Activated naive CD8-positive, alpha-beta T cell (primary cell): ENCODE measurements around the gene KCNIP3.
A peak's percentile ranks its signal among the peaks of the same experiment; 100 is the strongest.
"Not testable (repeated sequence)": the region's sequence is repeated elsewhere in the genome, so short reads cannot be mapped to it uniquely, and the experiment has no call there.

Experiments used
- H3K27ac Mint-ChIP-seq: one replicate; pipeline ENCODE4 v1.8.0; 2021; ENCODE audit warnings: mixed read lengths
- H3K27me3 Mint-ChIP-seq: one replicate; pipeline ENCODE4 v1.8.0; 2021; ENCODE audit warnings: mixed read lengths
- H3K36me3 Mint-ChIP-seq: one replicate; pipeline ENCODE4 v1.8.0; 2021; ENCODE audit warnings: mixed read lengths
- H3K4me1 Mint-ChIP-seq: one replicate; pipeline ENCODE4 v1.8.0; 2021; ENCODE audit warnings: low read depth, mixed read lengths
- H3K4me3 Mint-ChIP-seq: one replicate; pipeline ENCODE4 v1.8.0; 2021; ENCODE audit warnings: mild to moderate bottlenecking, mixed read lengths
- H3K9me3 Mint-ChIP-seq: one replicate; pipeline ENCODE4 v1.8.0; 2021; ENCODE audit warnings: low read depth, mixed read lengths

Gene KCNIP3

DNA sequence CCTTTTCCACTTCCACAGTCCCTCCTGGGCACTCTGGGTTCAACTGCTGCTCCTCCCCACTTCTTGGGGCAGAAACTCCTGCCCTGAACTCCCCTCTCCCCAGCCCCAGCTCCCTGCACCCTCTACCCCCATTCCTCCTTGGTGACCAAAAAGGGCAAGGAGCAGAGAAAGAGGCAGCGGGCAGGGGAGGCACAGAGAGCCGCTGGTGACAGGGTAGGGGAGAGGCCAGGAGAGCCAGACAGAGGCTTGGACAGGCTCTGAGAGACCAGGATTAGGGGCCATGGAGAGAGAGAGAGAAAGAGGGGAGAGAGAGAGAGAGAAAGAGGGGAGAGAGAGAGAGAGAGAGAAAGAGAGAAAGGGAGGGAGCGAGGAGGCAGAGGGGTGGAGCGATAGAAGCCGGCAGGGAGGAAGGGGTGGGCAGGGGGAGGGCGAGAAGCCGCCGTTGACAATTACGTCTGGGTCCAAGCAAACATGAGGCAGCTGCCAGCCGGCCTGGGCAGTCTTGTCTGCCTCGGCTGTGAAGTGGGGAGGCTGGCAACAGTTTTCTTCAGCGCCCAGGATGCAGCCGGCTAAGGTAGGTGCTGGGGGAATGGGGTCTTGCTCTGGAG, at the start of gene KCNIP3:
Gene KCNIP3 (plus strand): TSS at position 468 of the 608 bp plus-strand sequence. CDS start 92 bp downstream, at position 560.
- no peak within 1 kb of the TSS for H3K4me3 Mint-ChIP-seq
- no peaks in the 10 kb centered on the region for H3K27me3 Mint-ChIP-seq
- H3K27ac Mint-ChIP-seq: peak within 1 kb of the TSS; percentile 31
- no peaks in the 10 kb centered on the region for H3K4me1 Mint-ChIP-seq
- peaks cover 1% of the 10 kb centered on the region for H3K9me3 Mint-ChIP-seq
- H3K36me3 Mint-ChIP-seq: no peaks in the 10 kb centered on the region

DNA sequence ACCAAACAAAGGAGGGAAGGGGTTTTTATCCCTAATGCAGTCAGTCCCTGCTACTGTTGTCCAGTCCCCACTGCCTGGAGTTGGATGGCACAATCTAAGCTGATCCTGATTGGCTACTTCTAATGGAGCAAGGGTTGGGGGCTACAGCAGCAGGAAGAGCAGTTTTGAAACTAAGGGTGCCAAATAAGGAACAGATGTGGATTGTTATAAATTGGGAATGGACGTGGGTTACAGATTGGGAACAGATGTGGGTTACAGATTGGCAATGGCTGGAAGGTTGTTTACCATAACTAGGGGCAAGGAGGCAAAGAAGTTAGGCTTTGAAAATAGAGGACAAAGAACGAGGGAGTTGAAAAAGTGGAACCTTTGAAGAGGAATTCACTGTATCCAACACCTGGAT, 38.9 kb upstream of the KCNIP3 start:
- Mint-ChIP-seq H3K4me3 (no peak overlapping the region), H3K27ac (no peak overlapping the region), H3K9me3 (peaks cover 11% of the 10 kb centered on the region), H3K4me1 (no peaks in the 10 kb centered on the region), H3K36me3 (peaks cover 6% of the 10 kb centered on the region), H3K27me3 (peaks cover 7% of the 10 kb centered on the region)

DNA sequence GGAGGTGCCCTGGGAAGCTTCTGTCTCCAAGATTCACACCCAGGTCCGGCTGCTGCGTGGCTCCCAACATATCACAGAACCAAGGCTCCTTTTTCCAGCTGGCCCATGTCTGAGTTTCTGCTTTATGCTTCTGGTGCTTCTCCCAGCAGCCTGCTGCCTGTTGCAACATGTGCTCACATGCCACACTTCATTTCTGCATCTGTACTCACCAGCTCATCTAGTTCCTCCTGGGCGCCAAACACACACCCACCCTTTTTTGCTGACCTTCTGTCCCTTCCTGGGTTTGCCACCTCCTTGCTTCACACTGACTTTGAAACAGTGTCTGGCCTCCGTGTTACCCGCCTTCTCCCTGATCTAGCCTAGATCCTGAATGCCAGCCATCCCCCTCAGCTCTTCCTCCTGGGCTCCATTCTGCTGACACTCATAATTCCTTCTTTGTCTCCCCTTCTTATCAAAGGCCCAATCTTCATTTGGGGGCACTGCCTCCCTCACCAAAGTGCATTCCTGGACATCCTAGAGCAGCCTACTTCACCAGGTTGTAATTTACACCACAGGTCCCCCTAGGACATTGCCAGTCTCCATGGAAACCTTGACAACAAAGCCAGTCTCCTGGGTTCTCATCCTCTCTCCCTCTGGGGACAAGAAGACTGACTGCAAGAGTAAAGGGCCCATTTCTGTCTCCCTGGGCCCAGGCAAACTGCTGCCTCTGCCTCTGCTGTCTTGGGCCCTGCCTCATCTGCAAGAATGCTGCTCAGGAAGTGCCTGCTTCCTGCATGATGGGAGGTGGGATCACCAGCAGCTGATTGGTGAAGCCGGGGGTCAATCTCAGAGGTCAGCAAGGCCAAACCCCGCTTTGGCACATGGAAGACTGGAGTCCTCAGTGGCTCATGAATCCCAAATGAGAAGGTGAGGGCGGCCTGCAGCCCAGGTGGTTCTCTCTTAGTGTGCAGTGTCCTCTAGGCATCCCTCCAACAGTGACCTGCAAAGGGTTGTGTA, 36.8 kb upstream of the KCNIP3 start:
- Mint-ChIP-seq H3K27ac (no peak overlapping the region), H3K4me1 (no peaks in the 10 kb centered on the region), H3K4me3 (no peak overlapping the region), H3K27me3 (peaks cover 7% of the 10 kb centered on the region), H3K36me3 (peaks cover 6% of the 10 kb centered on the region), H3K9me3 (peaks cover 11% of the 10 kb centered on the region)

DNA sequence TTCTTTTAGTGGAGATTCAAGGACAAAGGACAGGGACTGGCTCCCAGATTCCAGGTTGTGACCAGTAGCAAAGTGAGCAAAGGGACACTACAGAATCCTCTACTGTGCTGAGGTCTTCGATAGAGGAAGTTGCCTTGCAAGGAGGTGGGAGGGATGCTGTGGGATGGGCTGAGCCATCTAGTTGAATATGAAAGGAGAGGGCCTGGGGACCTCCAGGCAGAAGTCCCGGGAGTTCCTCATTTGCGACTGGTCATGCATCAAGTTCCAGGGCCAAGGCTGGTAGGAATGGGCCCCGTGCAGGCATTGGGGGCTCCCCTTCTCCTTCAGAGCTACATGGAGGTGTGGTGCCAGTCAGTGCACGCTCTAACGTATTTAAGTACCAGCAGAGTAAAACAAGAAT, 35.5 kb upstream of the KCNIP3 start:
- Mint-ChIP-seq H3K36me3 (peaks cover 3% of the 10 kb centered on the region), H3K27me3 (peaks cover 7% of the 10 kb centered on the region), H3K4me1 (no peaks in the 10 kb centered on the region), H3K27ac (no peak overlapping the region), H3K9me3 (peaks cover 4% of the 10 kb centered on the region), H3K4me3 (no peak overlapping the region)

DNA sequence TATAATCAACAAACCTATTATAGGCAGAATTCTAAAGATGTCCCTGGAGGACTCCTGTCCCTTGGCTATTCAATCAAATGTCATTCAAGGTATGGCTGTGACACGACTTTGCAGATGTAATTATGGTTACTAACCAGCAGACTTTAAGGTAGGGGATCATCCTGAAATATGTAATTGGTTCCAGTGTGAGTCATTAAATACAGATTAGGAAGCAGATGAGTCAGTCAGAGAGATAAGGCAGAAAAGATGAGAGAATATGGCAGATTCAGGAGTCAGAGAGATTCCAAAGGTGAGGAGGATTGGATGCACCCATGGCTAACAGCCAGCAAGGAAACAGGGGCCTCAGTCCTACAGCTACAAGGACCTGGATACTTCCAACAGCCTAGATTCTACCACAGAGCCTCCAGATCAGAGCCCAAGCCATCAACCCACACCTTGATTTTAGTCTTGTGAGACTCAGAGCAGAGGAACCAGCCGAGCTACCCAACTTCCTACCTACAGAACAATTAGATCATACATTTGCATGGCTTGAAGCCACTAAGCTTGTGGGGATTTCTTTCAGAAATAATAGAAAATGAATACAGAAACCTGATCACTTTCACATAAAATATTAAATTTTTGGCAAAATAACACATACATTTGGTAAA, 34.1 kb upstream of the KCNIP3 start:
- Mint-ChIP-seq H3K36me3 (peaks cover 3% of the 10 kb centered on the region), H3K27ac (no peak overlapping the region), H3K9me3 (no peaks in the 10 kb centered on the region), H3K4me1 (no peaks in the 10 kb centered on the region), H3K4me3 (no peak overlapping the region), H3K27me3 (peaks cover 7% of the 10 kb centered on the region)

DNA sequence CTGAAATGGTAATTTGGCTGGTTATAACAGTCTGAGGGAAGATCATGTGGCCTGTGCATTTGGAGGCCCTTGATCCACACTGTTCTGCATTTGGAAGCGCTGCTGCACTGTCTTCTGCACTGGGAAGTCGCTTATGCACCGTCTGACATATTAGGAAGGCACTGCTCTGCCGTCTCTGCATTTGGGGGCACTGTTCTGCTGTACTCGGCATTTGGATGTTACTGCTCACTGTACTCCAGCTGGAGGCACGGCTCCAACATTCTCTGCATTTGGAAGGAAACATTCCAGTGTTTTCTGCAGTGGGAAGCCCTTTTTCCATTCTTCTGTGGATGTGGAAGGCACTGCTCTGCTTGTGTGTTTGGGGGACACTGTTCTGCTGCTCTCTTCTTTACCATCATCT, 32.5 kb upstream of the KCNIP3 start:
- no peak overlapping the region for H3K4me3 Mint-ChIP-seq
- H3K4me1 Mint-ChIP-seq: no peaks in the 10 kb centered on the region
- no peak overlapping the region for H3K27ac Mint-ChIP-seq
- peaks cover 4% of the 10 kb centered on the region for H3K27me3 Mint-ChIP-seq
- no peaks in the 10 kb centered on the region for H3K9me3 Mint-ChIP-seq
- peaks cover 3% of the 10 kb centered on the region for H3K36me3 Mint-ChIP-seq

DNA sequence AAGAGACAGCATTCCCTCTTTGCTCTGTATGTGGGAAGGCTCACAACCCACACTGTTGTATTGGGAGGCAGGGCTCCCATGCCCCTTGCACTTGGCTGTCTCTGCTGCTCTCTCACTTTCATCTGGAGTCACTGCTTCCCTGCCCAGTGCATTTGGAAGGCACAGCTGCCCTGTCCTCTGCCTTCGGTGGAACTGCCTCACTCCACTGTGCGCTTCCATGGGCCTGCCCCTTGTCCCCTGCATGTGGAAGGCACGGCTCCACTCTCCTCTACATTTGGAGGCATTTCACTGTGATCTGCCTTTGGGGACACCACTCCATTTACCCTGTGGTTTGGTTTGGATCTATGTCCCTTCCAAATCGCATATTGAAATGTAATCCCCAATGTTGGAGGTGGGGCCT, 32.0 kb upstream of the KCNIP3 start:
- no peak overlapping the region for H3K27ac Mint-ChIP-seq
- peaks cover 2% of the 10 kb centered on the region for H3K36me3 Mint-ChIP-seq
- no peak overlapping the region for H3K4me3 Mint-ChIP-seq
- no peaks in the 10 kb centered on the region for H3K9me3 Mint-ChIP-seq
- H3K4me1 Mint-ChIP-seq: no peaks in the 10 kb centered on the region
- peaks cover 2% of the 10 kb centered on the region for H3K27me3 Mint-ChIP-seq

DNA sequence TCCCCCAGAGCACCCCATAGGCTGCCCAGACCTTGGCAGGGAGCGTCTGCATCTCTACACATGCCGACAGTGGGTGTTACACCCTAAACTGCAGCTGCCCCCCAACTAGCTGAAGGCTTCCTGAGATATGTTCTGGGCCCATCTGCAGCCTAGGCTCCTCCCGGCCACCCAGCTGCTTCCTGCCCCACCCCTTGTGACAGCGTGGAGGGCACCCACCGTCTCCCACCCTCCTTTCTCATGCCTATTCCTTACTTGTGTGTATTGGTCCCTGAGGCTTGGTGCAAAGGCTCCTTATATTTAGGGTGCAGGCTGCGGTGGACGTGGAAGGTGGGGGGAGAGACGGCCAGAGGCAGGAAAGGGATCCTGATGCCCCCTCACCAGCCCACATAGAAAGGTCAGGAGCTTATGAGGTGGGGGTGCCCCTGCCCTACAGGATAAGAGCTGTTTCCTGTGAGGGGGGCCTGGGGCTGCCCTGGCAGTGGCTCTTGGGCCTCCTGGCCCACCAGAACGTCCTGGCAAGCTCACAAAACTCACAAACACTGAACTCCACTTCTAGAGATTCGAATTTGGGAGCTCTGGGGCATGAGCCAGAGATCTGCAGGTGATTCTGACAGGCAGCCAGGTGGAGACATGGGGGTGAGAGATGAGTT, 30.2 kb upstream of the KCNIP3 start:
- Mint-ChIP-seq H3K4me3 (no peak overlapping the region), H3K4me1 (no peaks in the 10 kb centered on the region), H3K9me3 (no peaks in the 10 kb centered on the region), H3K27me3 (no peaks in the 10 kb centered on the region), H3K27ac (no peak overlapping the region), H3K36me3 (no peaks in the 10 kb centered on the region)

DNA sequence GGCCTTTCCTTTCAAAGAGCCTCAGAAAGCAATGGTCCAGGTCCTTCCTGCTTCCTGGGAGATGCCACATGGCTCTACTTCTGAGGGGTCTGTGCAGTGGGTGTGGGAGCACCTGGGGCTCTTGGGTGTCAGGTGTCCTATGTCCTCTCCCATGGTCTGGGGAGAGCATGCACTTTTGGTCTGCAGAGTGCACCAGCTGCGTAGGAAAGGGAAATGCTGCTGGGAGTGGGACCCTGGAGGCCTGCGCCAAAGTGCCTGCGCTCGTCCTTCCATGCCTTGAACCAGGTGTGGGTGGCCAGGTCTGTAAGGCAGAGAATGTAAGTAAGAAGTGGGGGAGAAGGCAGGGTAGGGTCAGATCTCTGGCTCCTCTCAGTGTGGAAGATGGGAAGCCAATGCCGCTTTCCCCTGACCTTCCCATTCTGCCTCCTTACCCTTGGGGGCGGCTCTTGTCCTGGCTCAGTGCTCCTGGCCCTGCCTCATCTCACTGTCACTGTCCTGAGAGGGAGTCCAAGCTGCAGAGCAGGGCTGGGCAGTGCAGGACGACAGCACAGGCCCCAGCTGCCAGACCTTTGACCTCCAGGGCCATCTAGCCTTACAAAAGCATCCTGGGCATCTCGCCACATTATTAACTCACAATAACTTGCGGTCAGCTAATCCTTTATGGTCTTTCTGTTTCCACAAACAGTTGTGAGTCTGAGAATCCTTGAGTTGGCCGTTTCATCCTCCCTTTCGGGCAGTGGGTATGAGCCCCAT, 29.5 kb upstream of the KCNIP3 start:
- no peak overlapping the region for H3K4me3 Mint-ChIP-seq
- H3K27ac Mint-ChIP-seq: no peak overlapping the region
- H3K27me3 Mint-ChIP-seq: no peaks in the 10 kb centered on the region
- H3K4me1 Mint-ChIP-seq: no peaks in the 10 kb centered on the region
- no peaks in the 10 kb centered on the region for H3K9me3 Mint-ChIP-seq
- H3K36me3 Mint-ChIP-seq: no peaks in the 10 kb centered on the region

DNA sequence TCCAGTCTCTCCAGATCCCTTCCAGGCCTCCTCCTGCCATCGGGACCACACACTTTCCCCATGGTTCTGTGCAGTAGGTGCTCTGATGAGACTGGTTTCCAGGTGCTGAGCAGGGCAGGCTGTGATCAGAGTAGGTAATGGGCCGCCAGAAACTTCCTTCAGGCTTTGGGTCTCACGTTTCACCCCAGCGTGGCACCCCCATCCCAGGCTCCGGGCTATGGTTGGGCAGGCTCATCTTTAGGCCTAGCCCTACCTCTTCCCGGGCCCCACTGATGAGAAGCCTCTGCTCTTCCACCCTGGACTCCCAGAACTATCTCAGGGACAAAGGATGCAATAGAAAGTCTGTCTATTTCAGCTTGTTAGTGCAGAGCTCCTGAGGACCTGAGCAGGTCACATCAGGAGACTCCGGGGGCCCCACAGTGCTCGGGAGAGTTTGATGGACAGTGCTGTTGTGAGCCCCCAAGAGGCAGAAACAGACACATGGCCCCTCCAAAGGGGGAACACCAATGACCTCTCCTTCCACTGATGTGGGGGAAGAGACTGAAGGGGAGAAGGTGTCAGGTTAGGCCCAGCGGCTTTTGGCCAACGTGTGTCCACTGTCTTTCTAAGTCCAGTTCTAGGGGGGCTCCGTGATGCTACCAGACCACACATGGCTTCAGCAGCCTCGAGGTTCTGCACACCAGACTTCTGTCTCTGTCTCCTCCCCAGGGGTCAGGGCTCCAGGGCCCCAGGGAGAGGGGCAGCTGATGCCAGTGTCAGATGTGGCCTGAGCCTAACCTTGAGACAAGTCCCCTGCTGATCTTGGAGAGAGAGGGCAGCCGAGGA, 28.7 kb upstream of the KCNIP3 start:
- no peaks in the 10 kb centered on the region for H3K4me1 Mint-ChIP-seq
- no peaks in the 10 kb centered on the region for H3K27me3 Mint-ChIP-seq
- H3K27ac Mint-ChIP-seq: no peak overlapping the region
- no peak overlapping the region for H3K4me3 Mint-ChIP-seq
- H3K9me3 Mint-ChIP-seq: no peaks in the 10 kb centered on the region
- no peaks in the 10 kb centered on the region for H3K36me3 Mint-ChIP-seq

DNA sequence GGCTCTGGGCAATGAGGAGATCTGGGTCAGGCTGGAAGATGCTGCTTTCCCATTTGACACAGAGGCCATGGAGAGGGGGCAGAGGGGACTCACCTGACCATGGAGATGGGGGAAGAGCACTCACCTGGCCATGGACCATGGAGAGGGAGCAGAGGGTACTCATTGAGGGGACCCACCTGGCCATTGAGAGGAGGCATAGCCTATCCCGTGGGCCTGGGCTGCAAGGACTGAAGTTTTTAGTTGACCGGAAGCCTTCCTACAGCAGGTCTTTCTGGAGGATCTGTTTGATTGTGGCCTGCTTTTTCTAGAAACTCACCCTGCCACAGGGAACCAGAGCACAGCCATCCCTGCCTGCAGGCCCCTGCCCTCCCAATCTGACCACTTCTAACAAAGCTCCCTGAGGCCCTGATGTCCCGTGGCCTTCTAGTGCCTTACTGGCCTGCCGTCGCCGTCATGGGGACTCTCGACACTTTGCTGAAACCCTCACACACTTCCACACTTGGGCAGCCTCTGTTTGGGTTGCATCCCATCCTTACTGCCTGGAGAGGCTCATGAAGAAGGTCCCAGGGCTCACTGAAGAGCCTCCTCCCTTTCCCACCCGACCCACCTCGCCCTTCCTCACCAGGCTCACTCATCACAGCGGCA, 28.0 kb upstream of the KCNIP3 start:
- no peak overlapping the region for H3K27ac Mint-ChIP-seq
- H3K4me1 Mint-ChIP-seq: no peaks in the 10 kb centered on the region
- no peak overlapping the region for H3K4me3 Mint-ChIP-seq
- H3K36me3 Mint-ChIP-seq: no peaks in the 10 kb centered on the region
- H3K9me3 Mint-ChIP-seq: no peaks in the 10 kb centered on the region
- H3K27me3 Mint-ChIP-seq: no peaks in the 10 kb centered on the region

DNA sequence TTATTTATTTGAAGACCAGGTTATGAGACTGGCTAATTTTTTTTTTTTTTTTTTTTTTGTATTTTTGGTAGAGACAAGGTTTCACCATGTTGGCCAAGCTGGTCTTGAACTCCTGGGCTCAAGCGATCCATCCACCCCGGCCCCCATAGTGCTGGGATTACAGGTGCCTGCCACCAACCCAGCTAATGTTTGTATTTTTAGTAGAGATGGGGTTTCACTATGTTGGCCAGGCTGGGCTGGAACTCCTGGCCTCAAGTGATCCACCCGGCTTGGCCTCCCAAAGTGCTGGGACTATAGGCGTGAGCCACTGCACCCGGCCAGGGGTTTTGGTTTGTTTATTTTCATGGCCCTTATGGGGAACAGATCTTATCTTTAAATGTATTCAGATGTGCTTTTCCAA, 27.4 kb upstream of the KCNIP3 start:
- H3K9me3 Mint-ChIP-seq, H3K4me3 Mint-ChIP-seq, H3K36me3 Mint-ChIP-seq, H3K4me1 Mint-ChIP-seq, H3K27me3 Mint-ChIP-seq, H3K27ac Mint-ChIP-seq: not testable (repeated sequence)

DNA sequence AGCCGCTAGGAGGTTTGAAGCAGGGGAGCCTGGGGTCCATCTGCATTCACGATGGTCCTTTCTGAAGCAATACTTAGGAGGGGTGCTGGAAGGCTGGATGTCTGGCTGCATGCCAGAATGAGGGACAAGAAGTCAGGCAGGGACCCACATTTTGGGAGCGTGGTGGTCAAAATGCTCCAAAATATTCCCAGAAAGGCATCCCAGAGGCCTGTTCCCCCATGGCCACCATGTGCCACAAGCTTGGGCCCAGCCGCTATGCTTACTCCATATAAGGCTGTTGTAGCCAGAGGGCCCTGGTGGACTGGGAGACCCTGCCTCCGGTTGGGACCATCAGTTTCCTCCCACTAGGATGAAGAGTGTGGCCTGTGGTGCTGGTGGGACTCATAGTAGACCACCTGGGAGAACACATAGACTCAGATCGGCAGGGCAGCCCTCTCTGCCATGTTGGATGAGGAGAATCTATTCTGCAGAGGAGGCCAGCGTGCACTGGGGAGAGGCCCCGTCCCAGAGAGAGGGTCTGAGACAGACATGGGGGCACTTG, 26.5 kb upstream of the KCNIP3 start:
- H3K4me1 Mint-ChIP-seq: no peaks in the 10 kb centered on the region
- H3K4me3 Mint-ChIP-seq: no peak overlapping the region
- no peaks in the 10 kb centered on the region for H3K27me3 Mint-ChIP-seq
- H3K36me3 Mint-ChIP-seq: no peaks in the 10 kb centered on the region
- H3K27ac Mint-ChIP-seq: no peak overlapping the region
- no peaks in the 10 kb centered on the region for H3K9me3 Mint-ChIP-seq
